Measurements from ENCODE around the gene LGSN. TPM values are rescaled to one million over a fixed set of nuclear protein-coding genes. Genes with fewer than 3 reads are reported as not detected.
A peak's percentile ranks its signal among the peaks of the same experiment; 100 is the strongest.

Gene LGSN
- total RNA-seq, 1 donor from 2014 or later = 0.38 TPM

DNA sequence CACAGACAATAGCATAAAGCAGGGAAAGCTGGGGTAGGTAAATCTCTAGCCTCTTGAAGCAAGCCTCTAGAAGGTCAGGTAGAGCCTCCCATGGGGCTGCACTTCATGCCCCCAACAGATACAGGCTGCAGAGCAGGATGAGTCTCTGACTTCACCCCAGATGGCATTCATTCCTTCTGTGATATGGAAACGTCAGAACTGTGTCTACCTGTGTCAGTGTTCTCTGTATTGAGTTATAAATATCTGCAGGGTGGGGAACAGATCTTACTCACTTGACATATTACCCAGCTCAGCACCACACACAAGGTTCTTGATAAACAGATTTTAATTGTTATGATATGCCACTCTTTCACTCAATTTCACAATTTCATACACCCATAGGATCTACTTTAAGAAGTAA is 2.1 kb downstream of the LGSN start:
- no peaks in the 10 kb centered on the region for H3K9me3 ChIP-seq
- no peak overlapping the region for H3K4me3 ChIP-seq
- ATAC-seq (no peak), DNase-seq (no peak)
- H3K4me1 ChIP-seq = no peaks in the 10 kb centered on the region
- H3K27me3 ChIP-seq = no peaks in the 10 kb centered on the region
- intact Hi-C loops (cut with DNase I) = no loop called here
- TF ChIP-seq, protein P1, sequence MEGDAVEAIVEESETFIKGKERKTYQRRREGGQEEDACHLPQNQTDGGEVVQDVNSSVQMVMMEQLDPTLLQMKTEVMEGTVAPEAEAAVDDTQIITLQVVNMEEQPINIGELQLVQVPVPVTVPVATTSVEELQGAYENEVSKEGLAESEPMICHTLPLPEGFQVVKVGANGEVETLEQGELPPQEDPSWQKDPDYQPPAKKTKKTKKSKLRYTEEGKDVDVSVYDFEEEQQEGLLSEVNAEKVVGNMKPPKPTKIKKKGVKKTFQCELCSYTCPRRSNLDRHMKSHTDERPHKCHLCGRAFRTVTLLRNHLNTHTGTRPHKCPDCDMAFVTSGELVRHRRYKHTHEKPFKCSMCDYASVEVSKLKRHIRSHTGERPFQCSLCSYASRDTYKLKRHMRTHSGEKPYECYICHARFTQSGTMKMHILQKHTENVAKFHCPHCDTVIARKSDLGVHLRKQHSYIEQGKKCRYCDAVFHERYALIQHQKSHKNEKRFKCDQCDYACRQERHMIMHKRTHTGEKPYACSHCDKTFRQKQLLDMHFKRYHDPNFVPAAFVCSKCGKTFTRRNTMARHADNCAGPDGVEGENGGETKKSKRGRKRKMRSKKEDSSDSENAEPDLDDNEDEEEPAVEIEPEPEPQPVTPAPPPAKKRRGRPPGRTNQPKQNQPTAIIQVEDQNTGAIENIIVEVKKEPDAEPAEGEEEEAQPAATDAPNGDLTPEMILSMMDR (IDR thresholded peaks at IDR 0.05) = no peak
- H3K36me3 ChIP-seq = no peaks in the 10 kb centered on the region
- H3K27ac ChIP-seq = no peak overlapping the region

DNA sequence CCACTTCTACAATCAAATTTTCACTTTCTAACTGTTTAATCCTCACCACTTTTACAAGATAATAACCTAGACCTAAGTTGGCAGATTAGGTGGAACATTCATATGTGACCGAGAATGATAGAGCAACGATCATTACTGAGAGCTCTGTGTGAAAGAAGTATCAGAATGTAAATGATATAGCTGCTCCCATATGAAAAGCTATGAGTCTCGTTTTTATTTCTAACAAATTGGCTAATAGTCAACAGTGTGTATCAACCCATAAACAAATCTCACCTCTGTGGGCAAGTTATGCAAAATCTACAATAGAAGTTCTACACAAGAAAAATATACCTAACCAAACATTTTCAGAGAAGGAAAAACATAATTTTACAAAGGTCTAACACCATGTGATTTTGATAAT is 3.7 kb downstream of the LGSN start:
- TF ChIP-seq, protein P1 (IDR thresholded peaks at IDR 0.05) = no peak
- no peaks in the 10 kb centered on the region for H3K4me1 ChIP-seq
- no peaks in the 10 kb centered on the region for H3K27me3 ChIP-seq
- no peaks in the 10 kb centered on the region for H3K9me3 ChIP-seq
- intact Hi-C loops (cut with DNase I) = no loop called here
- DNase-seq (no peak), ATAC-seq (no peak)
- no peak overlapping the region for H3K27ac ChIP-seq
- H3K4me3 ChIP-seq = no peak overlapping the region
- no peaks in the 10 kb centered on the region for H3K36me3 ChIP-seq

DNA sequence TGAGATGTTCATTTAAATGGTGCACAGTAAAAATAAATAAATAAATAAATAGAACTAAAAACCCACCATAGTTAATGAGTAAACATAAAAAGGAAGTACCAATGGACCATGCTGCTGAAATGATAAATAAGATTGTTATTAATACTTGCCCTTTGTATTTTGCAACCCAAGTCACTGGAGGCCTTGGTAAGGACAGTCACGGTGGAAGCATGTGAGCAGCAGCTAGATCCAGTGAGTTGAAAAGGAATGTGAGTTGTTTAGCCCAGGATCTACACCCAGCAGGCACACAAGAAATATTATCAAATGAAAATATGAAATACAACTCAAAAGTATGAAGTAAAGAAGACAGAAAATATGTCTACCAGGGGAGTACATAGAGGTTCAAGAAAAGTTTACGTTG is 6.7 kb downstream of the LGSN start:
- intact Hi-C loops (cut with DNase I) = no loop called here
- ATAC-seq (no peak), DNase-seq (no peak)
- Histone ChIP-seq H3K27me3 (no peaks in the 10 kb centered on the region), H3K36me3 (no peaks in the 10 kb centered on the region), H3K27ac (no peak overlapping the region), H3K4me1 (no peaks in the 10 kb centered on the region), H3K9me3 (no peaks in the 10 kb centered on the region), H3K4me3 (no peak overlapping the region)
- TF ChIP-seq, protein P1 (IDR thresholded peaks at IDR 0.05) = no peak

DNA sequence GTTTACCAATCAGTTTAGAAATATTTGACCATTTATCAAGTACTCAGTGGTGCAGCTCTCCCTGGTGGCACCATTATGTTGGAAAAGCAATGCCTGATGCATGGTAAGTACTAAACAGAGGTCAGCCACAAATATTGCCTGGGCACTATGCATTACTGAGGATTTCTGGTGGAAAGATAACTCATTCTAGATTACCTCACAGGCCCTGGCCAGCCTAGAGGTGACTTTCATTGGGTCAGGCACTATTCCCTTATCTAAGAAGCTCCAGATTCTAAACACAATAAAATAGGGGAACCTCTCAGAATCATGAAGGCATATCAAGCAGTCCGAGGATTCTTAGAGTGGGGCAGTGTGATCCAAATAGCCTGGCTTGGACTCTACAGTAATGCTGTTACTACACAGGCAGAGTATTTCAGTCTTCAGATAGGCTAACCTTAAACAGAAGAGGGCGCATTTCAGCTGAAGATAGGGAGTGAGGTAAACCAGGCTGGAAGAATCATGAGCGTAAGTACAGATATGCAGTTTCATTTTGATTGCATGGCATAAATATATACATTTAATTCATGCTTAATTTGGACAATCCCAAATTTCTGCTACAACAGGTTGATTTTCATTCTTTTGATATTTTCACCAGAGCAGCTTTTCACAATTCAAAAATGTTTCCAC is 12.1 kb downstream of the LGSN start:
- peak; percentile 75 for ATAC-seq
- TF ChIP-seq, protein P1 (IDR thresholded peaks at IDR 0.05) = no peak
- Histone ChIP-seq H3K9me3 (no peaks in the 10 kb centered on the region), H3K4me1 (no peaks in the 10 kb centered on the region), H3K36me3 (no peaks in the 10 kb centered on the region), H3K27me3 (no peaks in the 10 kb centered on the region), H3K27ac (no peak overlapping the region), H3K4me3 (no peak overlapping the region)
- no peak for DNase-seq
- intact Hi-C loops (cut with DNase I) = no loop called here

DNA sequence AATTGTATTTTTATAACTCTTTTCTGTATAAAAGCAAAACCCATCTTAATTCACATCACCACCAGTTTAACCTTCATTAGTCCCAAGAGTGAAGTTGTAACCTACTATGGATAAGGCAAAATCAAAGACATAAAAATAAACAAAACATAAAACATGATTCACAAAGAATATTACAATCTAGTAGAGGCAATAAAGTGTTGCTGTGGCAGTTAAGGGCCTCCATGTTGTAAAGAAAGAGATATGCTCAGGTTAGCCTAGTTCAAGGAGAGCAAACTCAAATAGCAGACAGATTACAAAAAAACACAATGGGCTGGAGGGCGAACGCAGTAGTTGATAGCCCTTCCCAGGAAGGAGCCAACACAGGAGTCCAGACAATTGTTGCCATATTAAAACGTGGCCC is 13.4 kb downstream of the LGSN start:
- Histone ChIP-seq H3K36me3 (no peaks in the 10 kb centered on the region), H3K9me3 (no peaks in the 10 kb centered on the region), H3K27ac (no peak overlapping the region), H3K4me3 (no peak overlapping the region), H3K27me3 (no peaks in the 10 kb centered on the region), H3K4me1 (no peaks in the 10 kb centered on the region)
- no peak for ATAC-seq
- DNase-seq = no peak
- TF ChIP-seq, protein P1 (IDR thresholded peaks at IDR 0.05) = no peak
- intact Hi-C loops (cut with DNase I) = no loop called here

DNA sequence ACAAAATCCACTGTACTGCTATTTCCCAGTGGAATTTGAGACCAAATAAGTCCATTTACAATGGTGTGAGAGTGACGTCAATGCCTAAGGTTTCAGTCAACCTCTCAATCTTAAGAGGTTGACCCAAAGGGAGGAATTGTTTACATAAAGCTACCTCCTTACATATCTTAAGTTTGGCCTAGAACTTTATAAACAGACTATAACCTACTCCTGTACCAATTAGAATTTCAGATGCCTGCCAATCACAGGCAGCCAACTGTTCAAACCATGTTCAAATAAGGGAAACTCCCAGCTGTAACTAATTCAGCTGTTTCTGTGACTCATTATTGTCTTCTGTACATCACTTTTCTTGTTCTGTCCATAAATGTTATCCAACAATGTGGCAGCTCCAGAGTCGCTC is 14.5 kb downstream of the LGSN start:
- TF ChIP-seq, protein P1 (IDR thresholded peaks at IDR 0.05) = no peak
- ATAC-seq (peak; percentile 66), DNase-seq (no peak)
- intact Hi-C loops (cut with DNase I) = no loop called here
- no peaks in the 10 kb centered on the region for H3K9me3 ChIP-seq
- H3K36me3 ChIP-seq = no peaks in the 10 kb centered on the region
- no peak overlapping the region for H3K27ac ChIP-seq
- H3K4me1 ChIP-seq = no peaks in the 10 kb centered on the region
- no peaks in the 10 kb centered on the region for H3K27me3 ChIP-seq
- no peak overlapping the region for H3K4me3 ChIP-seq

Measured in upper lobe of right lung (tissue), 1 donor.